ENCODE measurements around the gene DNAH12. TPM values are rescaled to one million over a fixed set of nuclear protein-coding genes. Genes with fewer than 3 reads are reported as not detected.

The DNAH12 gene
- total RNA-seq, 4 donors from 2014 or later = 0.02 to 0.04 TPM; not detected in 2

GRCh38 chr3:57402675-57403074 is 141.5 kb downstream of the DNAH12 start:
- Histone ChIP-seq H3K36me3 (no peaks in the 10 kb centered on the region), H3K4me3 (no peak overlapping the region), H3K27ac (no peak overlapping the region), H3K27me3 (no peaks in the 10 kb centered on the region), H3K4me1 (no peaks in the 10 kb centered on the region), H3K9me3 (no peaks in the 10 kb centered on the region)
- in situ Hi-C loops (cut with MboI; ENCODE audit: low sequenced_read_pairs in 4 of 4) = no loop called here
- TF ChIP-seq POLR2A (IDR thresholded peaks at IDR 0.05) (no peak), CTCF (IDR thresholded peaks at IDR 0.05 in 4 of 5, conservative IDR thresholded peaks at IDR 0.05 in 1 of 5) (no peak)
- intact Hi-C loops (cut with DNase I; ENCODE audit: low total_unique reads) = no loop called here
- no peak for DNase-seq
- ATAC-seq = no peak

GRCh38 chr3:57397175-57398026 is 146.7 kb downstream of the DNAH12 start:
- Histone ChIP-seq H3K4me1 (no peaks in the 10 kb centered on the region), H3K27me3 (no peaks in the 10 kb centered on the region), H3K36me3 (no peaks in the 10 kb centered on the region), H3K9me3 (no peaks in the 10 kb centered on the region), H3K4me3 (no peak overlapping the region), H3K27ac (no peak overlapping the region)
- TF ChIP-seq CTCF (IDR thresholded peaks at IDR 0.05 in 4 of 5, conservative IDR thresholded peaks at IDR 0.05 in 1 of 5) (peak in 3 of 5 experiments; percentile 41 to 67 (median 51)), POLR2A (IDR thresholded peaks at IDR 0.05) (no peak)
- ATAC-seq = peak in 1 of 2 donors; percentile 49
- DNase-seq = peak in 1 of 2 donors; percentile 11
- intact Hi-C loops (cut with DNase I; ENCODE audit: low total_unique reads) (no loop called here), in situ Hi-C loops (cut with MboI; ENCODE audit: low sequenced_read_pairs in 4 of 4) (no loop called here)

- DNase-seq (no peak), ATAC-seq (no peak)
- intact Hi-C loops (cut with DNase I; ENCODE audit: low total_unique reads) = no loop called here
- Histone ChIP-seq H3K36me3 (no peaks in the 10 kb centered on the region), H3K27me3 (no peaks in the 10 kb centered on the region), H3K27ac (no peak overlapping the region), H3K4me1 (no peaks in the 10 kb centered on the region), H3K4me3 (no peak overlapping the region), H3K9me3 (no peaks in the 10 kb centered on the region)
- TF ChIP-seq POLR2A (IDR thresholded peaks at IDR 0.05) (no peak), CTCF (IDR thresholded peaks at IDR 0.05 in 4 of 5, conservative IDR thresholded peaks at IDR 0.05 in 1 of 5) (no peak)
- in situ Hi-C loops (cut with MboI; ENCODE audit: low sequenced_read_pairs in 4 of 4) = no loop called here
Measured at GRCh38 chr3:57393977-57394376, 150.2 kb downstream of the DNAH12 start.

GRCh38 chr3:57391767-57392166 is 152.4 kb downstream of the DNAH12 start:
- Histone ChIP-seq H3K4me1 (no peaks in the 10 kb centered on the region), H3K27ac (no peak overlapping the region), H3K36me3 (no peaks in the 10 kb centered on the region), H3K9me3 (no peaks in the 10 kb centered on the region), H3K4me3 (no peak overlapping the region), H3K27me3 (no peaks in the 10 kb centered on the region)
- ATAC-seq (no peak), DNase-seq (no peak)
- in situ Hi-C loops (cut with MboI; ENCODE audit: low sequenced_read_pairs in 4 of 4) = no loop called here
- intact Hi-C loops (cut with DNase I; ENCODE audit: low total_unique reads) = no loop called here
- no peak for TF ChIP-seq POLR2A (IDR thresholded peaks at IDR 0.05)
- no peak for TF ChIP-seq CTCF (IDR thresholded peaks at IDR 0.05 in 4 of 5, conservative IDR thresholded peaks at IDR 0.05 in 1 of 5)
